Mesodermal cell (in vitro differentiated cells): Measurements from ENCODE around the gene ZNF416.

Experiments used
- H3K27ac ChIP-seq: 2 replicates; pipeline ENCODE4 v1.7.0; 2013; ENCODE audit warnings: mild to moderate bottlenecking, low read depth, low read length, moderate library complexity; ENCODE audit not compliant: severe bottlenecking
- H3K36me3 ChIP-seq: 2 replicates; pipeline ENCODE4 v1.7.1; 2013; ENCODE audit warnings: mild to moderate bottlenecking, low read length, moderate library complexity; ENCODE audit not compliant: control insufficient read depth, insufficient read depth
- H3K4me1 ChIP-seq: one replicate; pipeline ENCODE4 v1.7.1; 2013; ENCODE audit warnings: mild to moderate bottlenecking, low read length; ENCODE audit not compliant: insufficient read depth, control insufficient read depth, poor library complexity, severe bottlenecking
- H3K4me3 ChIP-seq: 2 replicates; pipeline ENCODE4 v1.7.0; 2013; ENCODE audit warnings: low read length, control low read depth, mild to moderate bottlenecking; ENCODE audit not compliant: insufficient read depth, poor library complexity, severe bottlenecking; ENCODE audit errors: extremely low read depth
- H3K9me3 ChIP-seq: 2 replicates; pipeline ENCODE4 v1.7.1; 2013; ENCODE audit warnings: mild to moderate bottlenecking, low read length, moderate library complexity; ENCODE audit not compliant: control insufficient read depth
- WGBS, 2 experiments: methylation state at CpG; one replicate each; pipeline ENCODE4 v1.1.5; 2013; ENCODE audit warnings: missing lambda C conversion rate in 2 of 2; ENCODE audit not compliant: insufficient coverage in 2 of 2; 5-methylcytosine and 5-hydroxymethylcytosine counted together

The ZNF416 gene

DNA sequence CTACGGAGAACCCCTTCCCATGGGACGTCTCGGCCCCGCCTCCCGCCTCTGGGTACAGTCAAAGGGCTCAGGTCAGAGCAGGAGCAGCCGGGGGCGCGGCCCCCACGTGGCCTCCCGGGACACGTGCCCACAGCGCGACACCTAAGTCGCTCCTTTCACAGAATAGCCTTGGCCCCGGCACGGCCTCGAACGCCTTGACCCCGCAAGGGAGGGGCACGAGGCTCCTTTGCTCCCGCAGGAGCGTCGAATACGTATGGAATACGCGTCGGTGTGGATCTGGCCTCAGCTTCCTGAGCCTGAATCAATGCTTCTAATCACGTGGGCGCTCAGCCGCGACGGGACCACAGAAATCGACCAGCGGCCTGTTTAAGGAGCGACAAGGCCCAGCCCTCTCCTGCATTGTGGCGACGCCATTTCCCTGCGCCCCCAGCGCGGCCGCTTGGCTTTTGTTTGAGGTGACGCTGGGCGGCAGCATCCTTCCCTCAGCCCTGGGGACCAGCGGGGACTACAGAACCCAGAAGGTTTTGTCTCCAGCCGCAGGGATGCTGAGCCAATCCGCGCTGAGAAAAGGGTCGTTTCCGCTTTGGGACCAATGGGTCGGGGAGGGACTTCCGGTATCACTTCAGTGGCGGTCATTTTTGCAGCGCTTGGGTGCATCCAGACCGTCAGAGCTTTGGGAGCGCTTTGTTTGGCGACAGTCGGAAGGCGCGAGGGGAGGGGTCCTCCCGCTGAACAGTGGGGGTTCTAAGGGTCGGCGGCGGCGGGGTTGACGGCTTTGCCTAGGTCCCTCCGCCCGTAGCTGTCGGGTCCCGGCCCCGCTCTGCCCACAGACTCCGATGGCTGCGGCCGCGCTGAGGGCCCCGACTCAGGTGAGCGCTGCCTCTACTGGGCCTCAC lies 5.1 kb upstream of the ZNF416 start, which contains the start of gene ZIK1:
Gene ZIK1, plus strand, starts transcription at position 625 of the 896 bp plus-strand sequence. Its CDS starts 212 bp downstream, at position 837.
- H3K27ac ChIP-seq, result peak within 1 kb of the TSS; percentile 77
- peaks cover 63% of the 10 kb centered on the region for H3K9me3 ChIP-seq
- peak within 1 kb of the TSS; percentile 73 for H3K4me3 ChIP-seq
- 6 to 7% methylated on average over 66 to 75 of the region's 76 CpGs for WGBS, 2 experiments
- peaks cover 3% of the 10 kb centered on the region for H3K4me1 ChIP-seq
- peaks cover 41% of the 10 kb centered on the region for H3K36me3 ChIP-seq

DNA sequence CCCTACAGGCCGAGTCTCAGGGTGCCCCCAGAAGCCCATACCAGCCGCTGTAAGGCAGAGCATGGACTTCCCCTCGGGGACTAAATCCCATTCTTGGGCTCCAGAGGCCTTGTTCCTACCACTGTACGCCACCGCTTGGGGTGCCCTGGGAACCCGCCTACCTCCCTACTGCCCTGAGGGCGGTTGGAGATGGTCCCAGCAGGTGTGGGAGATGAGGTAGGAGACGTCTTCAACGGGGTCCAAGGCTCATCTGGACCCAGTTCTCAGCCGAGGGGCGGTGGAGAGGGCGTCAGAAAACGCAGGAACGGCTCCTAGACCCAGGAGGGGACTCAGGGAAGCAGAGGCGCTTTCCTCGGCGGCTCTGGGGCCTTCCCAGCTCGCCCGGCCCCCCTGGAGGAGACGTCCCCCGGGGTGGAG lies 4.4 kb upstream of the ZNF416 start:
- Histone ChIP-seq H3K9me3 (peaks cover 59% of the 10 kb centered on the region), H3K4me3 (peak overlapping the region; percentile 73), H3K36me3 (peaks cover 35% of the 10 kb centered on the region), H3K4me1 (peaks cover 3% of the 10 kb centered on the region), H3K27ac (no peak overlapping the region)
- WGBS, 2 experiments, result 74 to 78% methylated on average over 14 to 19 of the region's 21 CpGs

DNA sequence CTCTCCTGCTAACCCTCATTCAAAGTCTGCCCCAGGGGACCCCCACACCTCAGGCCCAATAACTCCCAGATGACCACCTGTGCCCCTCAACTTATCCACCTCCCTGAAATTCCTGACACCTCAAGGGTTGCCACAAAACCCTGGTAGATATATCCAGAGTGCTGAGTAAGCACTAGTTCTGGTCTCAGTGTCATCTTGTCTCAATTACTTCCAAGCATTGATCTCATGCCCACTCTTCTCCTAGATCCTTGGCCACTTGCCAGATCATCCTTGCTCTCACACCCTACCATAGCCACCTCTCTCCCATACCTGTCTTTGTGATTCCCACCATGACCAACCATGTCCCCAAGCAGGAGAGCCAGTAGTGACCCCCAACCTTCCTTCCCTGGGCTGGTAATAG lies 2.0 kb downstream of the ZNF416 start:
- Histone ChIP-seq H3K4me3 (no peak overlapping the region), H3K36me3 (peaks cover 59% of the 10 kb centered on the region), H3K9me3 (peaks cover 75% of the 10 kb centered on the region), H3K4me1 (no peaks in the 10 kb centered on the region), H3K27ac (no peak overlapping the region)

GRCh38 chr19:57572415-57572947 lies 6.2 kb downstream of the ZNF416 start:
- peaks cover 85% of the 10 kb centered on the region for H3K9me3 ChIP-seq
- no peaks in the 10 kb centered on the region for H3K4me1 ChIP-seq
- H3K36me3 ChIP-seq, result peaks cover 68% of the 10 kb centered on the region
- H3K4me3 ChIP-seq, result no peak overlapping the region
- no peak overlapping the region for H3K27ac ChIP-seq
- WGBS, 2 experiments, result 90% methylated on average over 2 of the region's 3 CpGs; no CpG with 5 or more reads in 1 of the 2 experiments

DNA sequence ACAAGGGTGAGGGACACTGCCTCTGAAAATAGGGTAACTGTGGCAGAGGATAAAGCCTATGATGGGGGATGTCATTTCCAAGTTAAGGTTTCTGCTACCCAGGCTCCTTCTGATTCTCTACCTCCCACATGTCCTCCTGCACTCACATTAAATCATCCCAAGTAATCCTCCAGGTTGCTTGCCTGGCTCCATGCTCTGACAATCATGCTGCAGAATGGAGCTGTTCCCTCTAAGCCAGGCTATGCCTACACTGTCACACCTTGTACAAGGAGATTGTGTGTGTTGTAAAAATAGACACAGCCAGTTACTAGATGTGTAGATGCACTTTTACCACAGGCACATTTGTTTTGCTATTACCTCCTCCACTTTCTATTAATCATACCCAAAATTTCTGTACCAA lies 8.0 kb downstream of the ZNF416 start:
- Histone ChIP-seq H3K36me3 (peaks cover 50% of the 10 kb centered on the region), H3K9me3 (peaks cover 90% of the 10 kb centered on the region), H3K4me3 (no peak overlapping the region), H3K4me1 (no peaks in the 10 kb centered on the region), H3K27ac (no peak overlapping the region)

DNA sequence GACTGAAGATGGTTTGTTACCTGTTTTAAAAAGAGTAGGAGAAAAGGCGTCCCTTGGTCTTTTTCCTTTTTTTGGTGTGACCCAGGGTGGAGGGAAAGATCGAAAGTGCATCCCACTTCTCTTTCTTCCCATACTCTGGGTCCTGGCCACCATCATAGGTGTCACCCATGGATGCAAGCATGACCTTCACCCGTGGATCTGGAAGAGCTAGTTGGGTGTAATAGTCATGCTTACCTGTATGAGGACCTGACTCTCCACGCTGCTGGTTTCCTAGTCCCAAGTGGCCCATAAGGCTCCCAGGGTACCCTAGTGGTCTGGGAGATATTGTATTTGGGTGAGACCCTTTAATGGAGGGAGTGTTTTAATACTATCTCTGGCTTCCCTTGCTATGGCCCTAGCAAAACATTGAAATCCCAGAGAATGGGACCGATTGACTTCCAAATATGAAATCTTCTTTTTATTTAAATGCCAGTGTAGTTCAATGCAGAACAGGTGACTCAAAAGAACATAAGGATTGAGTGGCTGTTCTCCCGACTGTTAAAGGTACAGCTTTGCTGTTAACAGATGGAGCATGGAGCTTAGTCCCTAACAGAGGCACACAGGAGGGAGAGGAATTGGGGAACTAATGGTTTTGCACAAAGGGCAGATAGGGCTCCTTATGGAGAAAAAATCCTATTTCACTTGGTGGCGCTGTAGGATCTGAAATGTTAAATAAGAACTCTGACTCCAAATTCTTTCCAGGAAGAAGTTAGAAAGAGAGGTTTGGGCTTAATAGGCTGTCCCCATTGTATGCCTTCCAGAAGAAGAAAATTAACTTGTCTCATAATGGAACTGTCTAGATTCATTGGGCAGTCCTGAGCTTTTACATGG lies 12.1 kb downstream of the ZNF416 start:
- WGBS, 2 experiments, result 72 to 80% methylated on average over 3 to 5 of the region's 7 CpGs
- Histone ChIP-seq H3K9me3 (peaks cover 88% of the 10 kb centered on the region), H3K4me3 (no peak overlapping the region), H3K4me1 (no peaks in the 10 kb centered on the region), H3K36me3 (peaks cover 10% of the 10 kb centered on the region), H3K27ac (no peak overlapping the region)

DNA sequence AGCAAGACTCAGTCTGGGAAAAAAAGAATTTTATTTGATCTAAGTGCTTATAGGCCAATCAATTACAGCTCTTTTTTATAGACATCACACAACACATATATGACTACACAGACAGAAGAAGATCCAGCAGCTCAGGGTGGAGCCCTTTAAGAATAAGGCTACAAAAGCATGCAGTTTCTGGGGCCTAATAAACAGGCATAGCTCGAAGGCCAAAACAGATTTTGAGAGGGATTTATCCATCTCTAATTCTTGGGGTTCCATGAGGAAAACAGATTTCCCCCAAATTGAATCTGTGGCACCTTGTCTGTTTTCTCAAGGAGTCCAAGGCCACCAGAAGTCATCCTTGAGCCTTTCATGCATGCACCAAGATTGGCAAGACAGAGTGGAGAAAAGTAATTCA lies 15.2 kb downstream of the ZNF416 start:
- Histone ChIP-seq H3K4me1 (no peaks in the 10 kb centered on the region), H3K4me3 (no peak overlapping the region), H3K9me3 (peaks cover 81% of the 10 kb centered on the region), H3K36me3 (no peaks in the 10 kb centered on the region), H3K27ac (no peak overlapping the region)
- WGBS, 2 experiments, result 22 to 56% methylated on average over 1 of the region's 1 CpG

- Histone ChIP-seq H3K27ac (no peak overlapping the region), H3K36me3 (peaks cover 24% of the 10 kb centered on the region), H3K9me3 (peaks cover 51% of the 10 kb centered on the region), H3K4me3 (peak overlapping the region; percentile 90), H3K4me1 (no peaks in the 10 kb centered on the region)
- WGBS, 2 experiments, result 81 to 92% methylated on average over 20 to 22 of the region's 23 CpGs
Measured at GRCh38 chr19:57560049-57560491, 18.6 kb downstream of the ZNF416 start.

GRCh38 chr19:57559404-57560025 lies 19.2 kb downstream of the ZNF416 start, which contains the start of gene ZNF550:
ZNF550 (minus strand) TSS chr19:57559863; CDS start chr19:57559682, 181 bp downstream.
- Histone ChIP-seq H3K4me3 (peak within 1 kb of the TSS; percentile 90), H3K36me3 (peaks cover 29% of the 10 kb centered on the region), H3K9me3 (peaks cover 46% of the 10 kb centered on the region), H3K4me1 (no peaks in the 10 kb centered on the region), H3K27ac (peak within 1 kb of the TSS; percentile 55)
- 0% methylated on average over 41 to 55 of the region's 56 CpGs for WGBS, 2 experiments

- Histone ChIP-seq H3K4me1 (no peaks in the 10 kb centered on the region), H3K4me3 (peak overlapping the region; percentile 90), H3K9me3 (peaks cover 41% of the 10 kb centered on the region), H3K27ac (peak overlapping the region; percentile 55), H3K36me3 (peaks cover 34% of the 10 kb centered on the region)
- 1 to 2% methylated on average over 18 to 20 of the region's 22 CpGs for whole genome bisulfite sequencing, 2 experiments
Measured at GRCh38 chr19:57559008-57559403, 19.7 kb downstream of the ZNF416 start.
